ENCODE data around the gene ARHGAP40.

The ARHGAP40 gene

GRCh38 chr20:38658879-38659596, 57.4 kb downstream of the ARHGAP40 start:
- DNase-seq = peak; percentile 96

DNA sequence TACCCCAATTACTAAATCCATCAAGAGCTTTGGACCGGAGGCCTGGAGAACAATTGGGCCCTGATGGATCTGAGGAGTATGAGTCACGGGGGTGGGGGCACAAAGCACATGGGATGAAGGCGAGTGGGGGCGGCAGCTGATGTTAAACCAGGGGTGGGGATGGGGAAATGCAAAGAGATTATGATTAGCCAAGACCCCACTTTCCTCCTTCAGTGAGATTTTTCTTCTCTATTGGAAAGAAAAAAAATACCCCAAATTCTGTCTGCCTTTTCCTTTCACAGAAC, 57.9 kb downstream of the ARHGAP40 start:
- no peak for DNase-seq

- DNase-seq = no peak
Measured at GRCh38 chr20:38660429-38660828, 58.8 kb downstream of the ARHGAP40 start.

DNA sequence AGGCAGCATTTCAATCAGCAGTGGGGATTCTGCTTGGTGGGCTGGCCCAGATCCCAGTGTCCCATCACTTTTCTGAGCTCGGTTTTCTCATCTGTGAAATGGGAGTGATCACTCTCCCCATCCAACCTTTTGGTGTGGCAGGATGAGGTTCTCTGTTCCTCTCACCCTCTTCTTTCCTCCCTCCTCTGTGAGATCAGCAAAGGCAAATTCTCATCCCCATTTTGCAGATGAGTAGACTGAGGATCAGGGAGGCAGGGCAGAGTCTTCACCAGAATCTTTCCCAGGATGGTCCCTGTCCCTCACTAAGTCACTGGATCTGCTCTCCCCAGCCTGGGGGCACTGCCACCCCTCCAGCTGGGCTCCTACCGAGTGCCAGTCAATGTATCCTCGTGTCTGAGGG, 62.1 kb downstream of the ARHGAP40 start:
- no peak for DNase-seq

DNA sequence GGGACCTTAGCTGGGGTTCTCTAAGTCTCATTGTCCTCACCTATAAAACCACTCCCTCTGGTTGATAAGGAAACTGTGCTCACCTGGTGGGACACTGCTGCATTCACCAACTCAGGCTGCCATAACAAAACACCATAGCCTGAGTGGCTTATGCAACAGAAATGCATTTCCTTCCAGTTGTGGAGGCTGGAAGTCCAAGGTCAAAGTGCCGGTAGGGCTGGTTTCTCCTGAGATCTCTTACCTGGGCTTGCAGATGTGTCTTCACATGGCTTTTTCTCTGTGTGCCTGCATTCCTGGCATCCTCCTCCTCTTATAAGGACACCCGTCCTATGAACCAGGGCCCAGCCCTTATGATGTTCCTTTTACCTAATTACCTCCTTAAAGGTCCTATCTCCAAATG, 62.7 kb downstream of the ARHGAP40 start:
- no peak for DNase-seq

GRCh38 chr20:38665094-38665493, 63.5 kb downstream of the ARHGAP40 start:
- no peak for DNase-seq

GRCh38 chr20:38665506-38666285, 64.1 kb downstream of the ARHGAP40 start:
- DNase-seq = no peak

- no peak for DNase-seq
Measured at GRCh38 chr20:38667417-38667956, 65.9 kb downstream of the ARHGAP40 start.

DNA sequence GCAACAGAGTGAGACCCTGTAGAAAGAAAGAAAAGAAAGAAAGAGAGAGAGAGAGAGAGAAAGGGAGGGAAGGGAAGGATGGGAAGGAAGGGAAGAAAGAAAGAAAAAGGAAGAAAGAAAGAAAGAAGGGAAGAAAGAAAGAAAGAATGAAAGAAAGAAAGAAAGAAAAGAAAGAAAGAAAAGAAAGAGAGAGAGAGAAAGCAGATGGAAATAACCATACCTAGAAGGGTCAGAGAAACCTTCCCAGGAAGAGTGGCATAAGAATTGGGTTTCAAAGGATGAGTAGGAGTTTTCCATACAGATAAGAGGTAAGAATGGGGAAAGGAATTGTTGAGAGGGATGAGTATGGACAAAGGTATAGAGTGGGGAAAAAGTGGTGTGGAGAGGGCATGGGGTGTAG, 68.1 kb downstream of the ARHGAP40 start:
- DNase-seq = no peak

DNA sequence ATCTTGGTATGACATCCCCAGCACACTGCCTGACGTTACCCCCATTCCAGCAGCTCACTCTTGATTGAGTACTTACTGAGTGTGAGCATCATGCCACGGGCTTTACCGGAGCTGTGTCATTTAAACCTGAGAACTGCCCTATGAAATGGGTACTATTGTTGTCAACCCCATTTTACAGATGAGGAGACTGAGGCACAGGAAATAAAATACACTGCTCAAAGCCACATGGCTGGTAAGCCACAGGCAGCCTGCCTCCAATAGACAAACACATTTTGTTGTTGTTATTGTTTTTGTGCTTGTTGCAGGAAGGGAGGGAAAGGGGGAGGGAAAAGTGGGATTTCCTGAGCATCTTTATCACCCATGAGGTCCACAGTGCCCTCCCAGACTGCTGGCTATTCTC, 69.2 kb downstream of the ARHGAP40 start:
- DNase-seq = no peak

GRCh38 chr20:38671186-38671585, 69.6 kb downstream of the ARHGAP40 start:
- peak; percentile 95 for DNase-seq

GRCh38 chr20:38671701-38672292, 70.2 kb downstream of the ARHGAP40 start:
- DNase-seq = no peak

- DNase-seq = no peak
Measured at GRCh38 chr20:38672504-38672903, 70.9 kb downstream of the ARHGAP40 start.

- no peak for DNase-seq
Measured at GRCh38 chr20:38673261-38673660, 71.7 kb downstream of the ARHGAP40 start.

DNA sequence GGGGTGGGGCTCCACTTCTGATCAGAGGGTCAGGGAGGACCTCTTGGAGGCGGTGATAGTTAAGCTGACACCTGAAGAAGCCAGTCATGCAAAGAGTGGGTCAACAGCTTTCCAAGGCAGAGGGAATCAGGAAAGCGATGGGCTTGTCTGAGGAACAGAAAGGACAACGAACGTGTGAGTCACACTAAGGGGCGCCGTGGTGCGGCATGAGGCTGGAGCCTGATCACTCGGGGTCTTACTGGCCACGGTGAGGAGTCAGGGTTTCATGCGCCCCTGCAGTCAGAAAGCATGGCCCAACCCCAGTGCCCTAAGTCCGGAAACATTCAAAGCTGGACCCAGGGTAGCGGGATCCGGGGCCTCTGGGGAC, 72.1 kb downstream of the ARHGAP40 start:
- no peak for DNase-seq

GRCh38 chr20:38674092-38674764, 72.6 kb downstream of the ARHGAP40 start:
- DNase-seq = peak; percentile 76

DNA sequence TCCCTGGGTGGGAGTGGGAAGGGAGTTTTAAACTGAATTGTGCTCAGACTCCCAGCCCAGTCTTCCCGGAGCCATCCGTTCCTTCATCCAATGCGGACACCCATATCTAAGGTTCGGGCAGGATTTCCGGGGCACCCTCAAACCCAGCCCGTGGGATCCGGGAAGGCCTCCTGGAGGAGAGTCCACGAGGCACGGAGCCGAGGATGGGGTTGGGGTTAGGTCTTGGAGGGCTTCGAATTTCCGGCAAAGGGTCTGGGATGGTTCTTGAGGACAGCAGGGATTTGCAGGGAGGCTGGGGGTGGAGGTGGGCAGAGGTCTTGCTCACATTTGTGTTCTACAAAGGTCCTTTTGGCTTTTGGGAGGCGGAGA, 73.1 kb downstream of the ARHGAP40 start:
- no peak for DNase-seq

GRCh38 chr20:38676576-38676975, 75.0 kb downstream of the ARHGAP40 start:
- DNase-seq = no peak

DNA sequence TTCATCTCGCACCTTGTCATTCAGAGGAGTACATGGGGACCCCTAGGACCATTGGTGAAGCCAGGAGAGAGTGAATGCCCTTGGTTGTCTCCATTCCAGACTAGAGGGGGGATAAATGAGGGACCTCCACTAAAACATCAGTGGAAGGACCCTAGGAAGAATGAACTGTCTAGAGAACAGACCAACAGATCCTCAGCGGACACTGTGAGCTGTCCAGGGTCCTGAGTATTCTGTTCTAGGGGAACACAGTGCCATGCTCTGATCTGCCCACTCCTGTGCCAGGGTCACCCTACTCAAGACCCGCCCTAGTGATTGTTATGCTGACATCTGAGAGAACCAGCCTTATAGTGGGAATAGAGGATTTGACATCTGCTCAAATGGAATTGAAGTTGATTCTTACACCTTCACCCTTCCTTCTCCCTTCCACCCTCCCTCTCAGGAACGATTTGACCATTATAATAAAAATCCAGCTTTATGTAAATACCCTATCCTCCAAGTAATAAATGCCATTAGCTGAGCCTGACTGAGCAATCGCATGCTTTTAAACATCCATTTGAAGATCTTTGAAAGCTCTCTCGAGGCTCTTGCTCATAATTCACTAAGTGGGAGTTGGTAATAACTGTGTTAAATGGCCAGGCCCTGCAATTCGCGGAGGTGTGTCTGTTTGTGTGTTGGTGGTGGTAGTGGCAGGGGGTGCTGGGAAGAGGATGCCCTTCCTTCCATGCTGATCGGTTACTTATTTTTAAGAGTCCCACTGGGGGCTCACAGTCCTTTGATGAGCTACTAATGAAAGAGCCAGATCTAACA, 79.1 kb downstream of the ARHGAP40 start:
- DNase-seq = peak; percentile 77

GRCh38 chr20:38685271-38685670, 83.7 kb downstream of the ARHGAP40 start:
- no peak for DNase-seq

DNA sequence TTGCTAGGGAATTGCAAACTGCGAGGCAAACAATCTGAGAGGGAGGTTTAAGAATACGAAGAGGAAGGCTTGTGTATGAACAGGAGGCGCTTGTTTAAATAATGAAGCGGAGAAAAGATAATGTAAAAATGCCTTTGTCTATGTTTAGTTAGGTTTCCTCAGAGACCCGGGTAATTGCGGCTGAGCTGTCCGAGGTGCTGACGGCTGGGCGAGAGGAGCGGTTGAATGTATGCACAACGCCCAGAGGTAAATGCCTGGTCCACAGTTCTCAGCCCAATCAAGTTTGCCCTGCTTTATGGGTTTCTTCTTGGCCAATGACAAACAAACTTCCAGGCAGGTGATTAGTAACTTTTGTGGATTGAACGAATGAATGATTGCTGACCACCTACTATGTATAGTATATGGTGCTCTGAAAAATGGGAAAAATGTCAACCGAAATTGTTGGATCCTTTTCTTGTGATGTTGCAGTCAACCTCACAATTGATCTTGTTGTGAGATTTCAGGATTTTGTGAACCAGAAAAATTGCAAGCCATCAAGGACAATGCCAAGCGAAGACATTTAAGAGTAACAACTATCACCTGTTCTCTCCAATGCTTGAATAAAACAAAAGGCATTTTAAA, 84.4 kb downstream of the ARHGAP40 start:
- no peak for DNase-seq
